Measurements from ENCODE around the gene CROCC.

Gene CROCC

DNA sequence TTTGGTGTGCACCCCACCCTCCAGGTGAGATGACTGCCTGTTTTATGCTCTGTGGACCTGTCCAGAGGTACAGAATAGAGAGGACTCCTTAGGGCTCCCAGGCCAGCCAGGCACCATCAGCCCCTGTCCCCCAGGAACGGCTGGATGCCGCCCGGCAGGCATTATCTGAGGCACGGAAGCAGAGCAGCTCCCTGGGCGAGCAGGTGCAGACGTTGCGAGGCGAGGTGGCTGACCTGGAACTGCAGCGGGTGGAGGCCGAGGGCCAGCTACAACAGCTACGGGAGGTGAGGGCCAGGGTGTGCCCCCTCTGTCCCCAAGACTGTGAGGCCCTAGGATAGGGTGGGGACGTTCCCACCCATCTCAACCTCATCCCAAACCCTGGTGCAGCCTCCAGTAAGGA is 47.9 kb downstream of the CROCC start:
- DNase-seq: no peak

DNA sequence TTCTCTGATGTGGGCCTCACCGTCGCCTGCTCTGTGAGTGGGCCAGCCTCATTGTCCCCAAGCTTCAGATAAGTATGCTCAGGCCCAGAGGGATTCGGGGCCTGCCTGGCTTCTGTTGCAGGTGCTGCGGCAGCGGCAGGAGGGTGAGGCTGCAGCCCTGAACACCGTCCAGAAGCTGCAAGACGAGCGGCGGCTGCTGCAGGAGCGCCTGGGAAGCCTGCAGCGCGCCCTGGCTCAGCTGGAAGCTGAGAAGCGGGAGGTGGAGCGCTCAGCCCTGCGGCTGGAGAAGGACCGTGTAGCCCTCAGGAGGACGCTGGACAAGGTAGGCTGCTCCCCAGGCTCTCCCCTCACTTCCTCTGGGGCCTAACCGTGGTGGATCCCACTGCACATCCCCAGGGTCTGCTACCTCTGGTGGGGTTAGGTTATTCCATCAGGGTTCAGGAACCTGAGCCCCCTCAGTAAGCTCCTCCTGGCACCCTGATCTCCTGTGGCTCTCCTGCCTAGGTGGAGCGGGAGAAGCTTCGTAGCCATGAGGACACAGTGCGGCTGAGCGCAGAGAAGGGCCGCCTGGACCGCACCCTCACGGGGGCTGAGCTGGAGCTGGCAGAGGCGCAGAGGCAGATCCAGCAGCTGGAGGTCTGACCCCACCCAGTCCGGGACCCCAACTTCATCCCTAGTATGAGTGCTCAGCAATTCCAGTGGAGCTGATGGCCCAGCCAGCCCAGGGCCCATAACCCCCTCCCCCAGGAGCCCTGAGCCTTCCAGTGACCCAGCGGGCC is 48.6 kb downstream of the CROCC start:
- no peak for DNase-seq

- peak; percentile 82 for DNase-seq
These were observed 49.8 kb downstream of the CROCC start for GRCh38 chr1:16971341-16972188.

DNA sequence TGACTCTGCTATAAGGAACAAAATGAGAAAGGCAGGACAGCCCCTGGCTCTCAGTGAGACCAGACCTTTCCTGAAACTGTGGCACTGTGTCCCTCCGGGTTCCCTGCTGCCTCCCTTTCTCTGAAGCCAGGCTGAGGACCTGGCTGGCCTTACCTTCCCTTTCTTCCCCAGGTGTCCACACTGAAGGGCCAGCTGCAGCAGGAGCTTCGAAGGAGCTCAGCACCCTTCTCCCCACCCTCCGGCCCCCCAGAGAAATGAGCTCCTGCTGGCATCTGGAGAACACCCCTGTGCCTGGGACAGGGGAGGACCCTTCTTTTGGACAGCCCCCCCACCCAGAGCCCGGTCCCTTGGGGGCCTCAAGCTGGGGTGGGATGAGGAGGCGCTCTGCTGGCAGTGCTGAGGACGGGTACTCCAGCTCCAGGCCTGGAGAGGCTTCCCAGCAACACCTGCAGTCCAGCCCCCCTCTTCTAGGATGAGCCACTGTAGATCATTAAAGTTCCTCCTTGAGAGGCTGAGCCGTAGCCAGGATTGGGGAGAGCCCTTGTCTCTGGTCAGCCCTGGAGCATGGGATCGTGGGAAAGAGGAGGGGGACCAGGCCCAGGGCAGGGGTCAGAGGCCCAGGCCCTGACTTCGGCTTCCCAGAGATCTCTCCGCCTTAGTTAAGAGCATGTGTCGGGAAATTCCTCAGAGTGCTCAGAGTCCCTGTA is 50.6 kb downstream of the CROCC start:
- no peak for DNase-seq

DNA sequence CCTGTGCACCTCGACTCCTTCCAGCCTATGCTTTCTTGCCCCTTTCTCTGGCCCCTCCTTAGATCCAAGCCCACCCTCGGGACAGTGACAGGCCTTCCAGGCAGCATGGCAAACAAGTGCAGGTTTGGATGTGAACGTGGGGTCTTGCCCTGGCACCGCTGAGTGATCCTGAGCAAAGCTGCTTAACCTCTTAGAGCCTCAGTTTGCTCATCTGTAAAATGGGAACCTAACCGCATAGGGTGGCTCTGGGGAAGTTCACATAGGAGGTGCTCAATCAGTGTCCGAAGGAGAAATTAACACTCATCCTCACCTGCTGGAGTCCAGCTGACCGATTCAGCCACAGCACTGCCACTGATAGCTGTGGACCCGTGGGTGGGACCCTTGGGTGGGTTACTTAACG is 51.5 kb downstream of the CROCC start:
- DNase-seq: no peak

DNA sequence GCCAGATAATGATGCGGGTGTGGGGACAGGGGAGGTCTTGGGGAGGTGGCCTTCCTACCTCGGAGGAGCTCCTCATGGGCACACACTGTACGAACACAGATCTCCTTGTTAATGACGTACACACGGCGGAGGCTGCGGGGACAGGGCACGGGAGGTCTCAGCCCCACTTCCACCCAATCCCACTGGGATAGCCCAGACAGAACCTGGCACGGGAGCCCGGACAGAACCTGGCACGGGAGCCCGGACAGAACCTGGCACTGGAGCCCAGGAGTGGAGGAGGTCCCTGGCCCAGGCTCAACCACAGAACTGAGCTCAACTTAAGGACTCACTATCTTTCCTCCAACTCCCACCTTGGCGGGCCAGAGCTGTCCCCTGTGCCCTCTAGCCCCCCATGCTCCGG is 53.5 kb downstream of the CROCC start:
- DNase-seq: no peak

GRCh38 chr1:16975838-16976237 is 54.1 kb downstream of the CROCC start:
- DNase-seq: no peak

GRCh38 chr1:16976966-16977365 is 55.2 kb downstream of the CROCC start:
- no peak for DNase-seq

- no peak for DNase-seq
These were observed 55.6 kb downstream of the CROCC start for GRCh38 chr1:16977377-16977776.

DNA sequence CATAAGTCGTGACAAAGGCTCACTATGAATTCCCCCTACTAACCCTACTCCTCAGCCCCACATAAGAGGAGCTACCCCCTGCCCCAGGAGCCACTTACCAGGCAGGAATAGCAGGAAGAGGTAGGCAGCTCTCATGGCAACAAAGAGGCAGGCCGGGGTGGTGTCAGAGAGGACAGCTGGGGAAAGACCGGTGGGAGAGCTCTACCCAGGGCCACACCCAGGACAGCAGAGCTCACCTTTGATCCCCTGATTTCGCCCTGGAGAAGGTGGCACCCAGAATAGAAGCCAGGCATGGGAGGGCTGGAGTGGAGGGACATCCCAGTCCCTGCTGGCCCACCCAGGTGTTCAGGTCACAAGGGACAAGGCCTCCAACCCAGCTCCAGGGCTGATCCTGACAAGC is 56.4 kb downstream of the CROCC start:
- DNase-seq: no peak

DNA sequence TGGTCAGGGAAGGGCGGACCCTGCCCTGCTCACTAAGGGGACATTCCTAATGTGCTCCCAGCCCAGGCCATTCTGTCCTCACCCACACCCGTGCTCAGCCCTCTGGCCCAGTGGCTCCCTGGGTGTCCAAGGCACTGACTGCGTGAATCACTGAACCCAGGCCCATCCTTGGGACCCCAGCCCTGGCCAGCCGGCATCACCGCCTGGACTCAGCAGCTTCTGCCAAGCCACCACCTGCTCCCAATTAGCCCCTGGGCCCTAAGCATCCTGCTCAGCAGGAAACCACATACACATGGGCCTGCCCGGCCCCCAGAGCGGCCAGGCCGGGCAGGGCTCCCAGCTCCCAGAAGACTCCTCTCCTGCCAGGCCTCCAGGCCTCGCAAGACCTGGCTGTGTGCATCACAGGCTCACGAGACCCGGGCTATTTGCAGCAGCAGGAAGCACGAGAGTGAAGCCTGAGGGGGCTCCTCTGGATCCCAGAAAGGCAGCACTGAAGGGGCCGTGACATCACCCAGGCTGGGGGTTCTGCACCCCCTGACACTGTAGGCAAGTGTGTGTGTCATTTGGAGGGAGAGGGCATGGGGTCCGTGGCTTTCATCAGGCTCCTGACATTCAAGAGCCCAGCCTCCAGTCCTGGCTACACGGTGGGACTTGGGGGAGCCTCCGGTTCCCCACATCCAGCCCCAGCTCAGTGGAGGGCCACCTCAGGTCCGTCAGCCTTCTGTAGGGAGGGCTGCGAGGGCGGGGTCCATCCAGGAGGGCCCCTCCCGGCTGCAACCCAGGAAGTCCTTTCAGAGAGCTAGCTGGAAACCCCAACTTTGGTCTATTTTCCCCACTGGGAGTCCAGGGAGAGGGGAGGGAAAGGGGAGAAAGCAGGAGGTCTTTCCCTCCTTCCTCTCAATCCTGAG is 57.1 kb downstream of the CROCC start:
- peak; percentile 37 for DNase-seq

DNA sequence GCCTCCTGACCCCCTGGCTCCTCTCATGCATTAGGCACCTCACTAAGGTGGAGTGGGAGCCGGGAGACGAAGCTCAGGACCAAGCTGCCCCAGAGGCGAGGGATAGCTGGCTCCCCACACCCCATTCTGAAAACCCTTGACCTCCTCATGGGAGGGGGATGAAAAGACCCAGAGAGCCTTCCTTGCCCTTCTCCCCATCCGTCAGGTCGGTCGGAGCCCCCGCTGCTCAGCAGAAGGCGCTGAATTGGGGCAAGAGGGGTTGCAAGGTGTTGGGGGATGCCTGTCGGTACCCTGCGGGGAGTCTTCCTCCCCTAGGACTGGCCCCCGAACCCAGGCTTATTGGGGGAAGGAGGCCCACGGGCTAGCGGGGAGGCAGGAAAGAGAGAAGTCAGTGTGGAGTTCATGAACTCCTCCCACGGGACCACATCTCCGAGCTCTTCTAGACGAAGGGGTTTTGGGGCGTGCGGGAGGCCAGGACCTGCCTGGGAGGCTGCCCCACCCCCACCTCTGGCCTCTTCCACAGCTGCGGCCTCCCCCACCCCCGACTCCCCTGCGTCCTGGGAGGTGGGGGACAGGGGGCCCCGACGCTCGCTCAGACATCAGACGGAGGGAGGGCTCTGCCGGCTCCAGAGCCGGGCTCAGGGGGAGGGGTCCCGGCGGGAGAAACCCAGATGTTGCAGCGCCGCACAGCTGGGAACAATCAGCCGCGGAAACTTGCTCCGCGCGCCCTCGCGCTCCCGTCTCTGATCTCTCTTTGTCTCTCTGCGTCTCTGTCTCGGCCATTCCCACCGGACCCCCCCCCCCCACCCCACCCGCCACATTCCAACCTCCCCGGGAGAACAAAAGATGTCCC is 58.0 kb downstream of the CROCC start:
- peak; percentile 23 for DNase-seq

- peak; percentile 51 for DNase-seq
These were observed 58.9 kb downstream of the CROCC start, which contains the start of gene MFAP2 for GRCh38 chr1:16980473-16981268. TSS of gene MFAP2 (minus strand) at chr1:16980620. CDS start at chr1:16978273, 2,347 bp downstream.

GRCh38 chr1:16981269-16981849 is 59.6 kb downstream of the CROCC start:
- DNase-seq: no peak

GRCh38 chr1:16982902-16983301 is 61.2 kb downstream of the CROCC start:
- no peak for DNase-seq

GRCh38 chr1:16983649-16984048 is 61.9 kb downstream of the CROCC start:
- DNase-seq: no peak

- DNase-seq: peak; percentile 6
These were observed 63.0 kb downstream of the CROCC start for GRCh38 chr1:16984717-16985116.

DNA sequence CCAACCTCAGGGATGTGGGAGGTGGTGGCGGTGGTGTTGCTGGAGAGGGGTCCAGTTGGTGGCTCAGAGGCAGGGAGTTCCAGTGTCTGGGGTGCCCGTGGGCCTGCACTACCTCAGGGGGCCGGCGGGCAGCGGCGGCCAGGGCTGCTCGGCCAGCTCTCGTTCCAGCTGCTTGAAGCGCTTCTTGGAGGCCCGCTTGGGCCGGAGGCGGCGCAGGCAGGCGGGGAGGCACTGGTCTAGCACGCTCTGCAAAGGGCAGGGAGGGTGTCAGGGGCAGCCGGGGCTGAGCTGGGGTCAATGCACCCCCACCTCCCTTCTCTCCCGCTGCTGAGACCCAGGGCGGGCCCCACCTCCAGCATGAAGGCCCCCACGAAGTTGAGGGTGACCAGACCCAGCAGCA is 64.4 kb downstream of the CROCC start:
- DNase-seq: no peak

DNA sequence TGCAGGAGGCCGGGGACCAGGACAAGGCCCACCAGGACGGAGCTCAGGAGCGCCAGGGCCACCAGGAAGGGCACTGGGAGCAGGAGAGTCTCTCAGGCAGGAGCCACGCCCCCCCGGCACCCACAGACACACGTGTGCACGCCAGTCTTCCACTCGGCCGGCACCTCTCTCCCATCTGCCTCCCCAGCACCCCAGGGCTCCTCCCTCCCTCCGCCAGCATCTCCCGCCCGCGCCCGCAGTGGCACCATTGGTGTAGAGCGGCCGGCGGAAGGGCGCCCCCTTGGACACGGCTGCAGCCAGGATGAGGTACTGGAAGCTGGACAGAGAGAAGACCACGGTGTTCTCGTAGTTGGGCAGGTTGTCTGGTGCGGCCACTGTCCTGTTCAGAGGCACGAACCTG is 64.8 kb downstream of the CROCC start:
- DNase-seq: no peak

DNA sequence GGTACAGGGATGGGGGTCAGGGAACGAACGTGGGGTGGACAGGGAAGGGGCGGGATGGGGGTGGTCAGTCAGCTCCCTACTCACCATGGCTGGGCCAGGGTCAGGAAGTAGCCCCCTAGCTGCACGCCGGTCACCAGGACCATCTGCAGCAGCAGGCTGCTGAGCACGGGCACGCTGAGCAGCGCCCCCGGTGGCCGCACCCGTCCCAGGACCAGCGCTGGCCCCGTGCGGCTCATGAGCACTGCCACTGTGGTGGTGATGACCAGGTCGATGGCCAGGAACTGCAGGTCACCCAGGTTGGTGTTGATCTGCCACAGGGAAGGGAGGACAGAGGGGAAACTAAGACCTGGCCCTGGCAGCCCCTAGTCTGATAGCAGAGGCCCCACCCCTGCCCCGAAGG is 65.2 kb downstream of the CROCC start:
- DNase-seq: no peak

All from NCI-H69 (cell line).